NT2/D1 (cell line): Measurements from ENCODE around the gene DSCAM.

Source experiments
- DNase-seq: peaks from one replicate; pipeline ENCODE4 v3.0.0-alpha.2; 2011; ENCODE audit warnings: low read depth, low spot score
- H3K27me3 ChIP-seq: 2 replicates; pipeline ENCODE4 v1.6.0; 2011; ENCODE audit warnings: mild to moderate bottlenecking; ENCODE audit not compliant: insufficient read length, insufficient read depth
- H3K36me3 ChIP-seq: 2 replicates; pipeline ENCODE4 v1.6.1; 2011; ENCODE audit warnings: mild to moderate bottlenecking, low read length, mixed read lengths; ENCODE audit not compliant: insufficient read depth, insufficient read length
- H3K4me1 ChIP-seq: 2 replicates; pipeline ENCODE4 v1.5.1; 2011; ENCODE audit not compliant: insufficient read depth, insufficient read length
- H3K4me3 ChIP-seq: 2 replicates; pipeline ENCODE4 v1.5.1; 2011; ENCODE audit warnings: low read depth; ENCODE audit not compliant: insufficient read length
- H3K9ac ChIP-seq: 2 replicates; pipeline ENCODE4 v1.6.0; 2011; ENCODE audit warnings: low read depth; ENCODE audit not compliant: insufficient read length
- H3K9me3 ChIP-seq: 2 replicates; pipeline ENCODE4 v1.5.1; 2011; ENCODE audit warnings: mild to moderate bottlenecking, low read length; ENCODE audit not compliant: insufficient read depth
- SUZ12 ChIP-seq: IDR thresholded peaks from 2 replicates; pipeline ENCODE4 v1.6.1; 2011; ENCODE audit not compliant: insufficient read length, insufficient read depth; ENCODE audit errors: extremely low read depth
- YY1 ChIP-seq: IDR thresholded peaks from 2 replicates; pipeline ENCODE4 v1.6.1; 2011; ENCODE audit not compliant: insufficient read length, insufficient read depth
- ZNF274 ChIP-seq: IDR thresholded peaks from 2 replicates; pipeline ENCODE4 v1.6.1; 2011; ENCODE audit warnings: mild to moderate bottlenecking, low read depth, low read length

Gene DSCAM

GRCh38 chr21:40372506-40372905, 474.5 kb downstream of the DSCAM start:
- no peak overlapping the region for H3K4me3 ChIP-seq
- no peaks in the 10 kb centered on the region for H3K36me3 ChIP-seq
- TF ChIP-seq SUZ12 (no peak), ZNF274 (no peak), YY1 (no peak)
- H3K9ac ChIP-seq: no peak overlapping the region
- no peaks in the 10 kb centered on the region for H3K27me3 ChIP-seq
- H3K9me3 ChIP-seq: 0 out of 2 replicates have a peak, but pooled peaks cover 9% of the 10 kb centered on the region
- no peaks in the 10 kb centered on the region for H3K4me1 ChIP-seq
- DNase-seq: no peak

- Histone ChIP-seq H3K36me3 (no peaks in the 10 kb centered on the region), H3K4me1 (no peaks in the 10 kb centered on the region), H3K9ac (no peak overlapping the region), H3K27me3 (no peaks in the 10 kb centered on the region), H3K4me3 (no peak overlapping the region), H3K9me3 (0 out of 2 replicates have a peak, but pooled peaks cover 9% of the 10 kb centered on the region)
- DNase-seq: no peak
- TF ChIP-seq ZNF274 (no peak), YY1 (no peak), SUZ12 (no peak)
Measured at GRCh38 chr21:40371329-40371728, 475.6 kb downstream of the DSCAM start.

DNA sequence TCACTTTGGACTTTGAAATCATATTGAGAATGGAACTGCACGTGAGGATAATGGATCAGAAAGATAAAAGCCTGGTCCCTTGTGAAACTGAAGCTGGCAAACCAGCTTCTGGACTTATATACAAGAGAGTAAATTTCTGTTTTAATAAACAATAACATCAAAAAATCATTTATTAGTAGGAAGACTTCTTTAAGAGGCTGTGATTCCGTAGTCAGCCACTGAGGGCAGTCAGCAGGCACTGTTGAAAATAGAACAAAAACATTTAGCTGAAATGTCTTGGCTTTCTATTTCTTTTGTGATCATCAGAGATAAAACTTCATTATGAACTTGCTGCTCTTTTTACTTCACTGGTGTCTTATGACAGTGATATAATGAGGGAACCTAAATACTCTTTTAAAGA, 490.3 kb downstream of the DSCAM start:
- TF ChIP-seq ZNF274 (no peak), YY1 (no peak), SUZ12 (no peak)
- no peak overlapping the region for H3K9ac ChIP-seq
- H3K36me3 ChIP-seq: no peaks in the 10 kb centered on the region
- H3K4me3 ChIP-seq: no peak overlapping the region
- no peaks in the 10 kb centered on the region for H3K9me3 ChIP-seq
- H3K27me3 ChIP-seq: no peaks in the 10 kb centered on the region
- no peak for DNase-seq
- no peaks in the 10 kb centered on the region for H3K4me1 ChIP-seq

- Histone ChIP-seq H3K4me1 (no peaks in the 10 kb centered on the region), H3K27me3 (no peaks in the 10 kb centered on the region), H3K36me3 (no peaks in the 10 kb centered on the region), H3K4me3 (no peak overlapping the region), H3K9me3 (no peaks in the 10 kb centered on the region), H3K9ac (no peak overlapping the region)
- DNase-seq: no peak
- no peak for TF ChIP-seq YY1
- TF ChIP-seq SUZ12: no peak
- no peak for TF ChIP-seq ZNF274
Measured at GRCh38 chr21:40355076-40355475, 491.9 kb downstream of the DSCAM start.

GRCh38 chr21:40351006-40351405, 496.0 kb downstream of the DSCAM start:
- Histone ChIP-seq H3K4me3 (no peak overlapping the region), H3K9ac (no peak overlapping the region), H3K36me3 (no peaks in the 10 kb centered on the region), H3K27me3 (no peaks in the 10 kb centered on the region), H3K4me1 (no peaks in the 10 kb centered on the region), H3K9me3 (no peaks in the 10 kb centered on the region)
- TF ChIP-seq YY1 (no peak), ZNF274 (no peak), SUZ12 (no peak)
- DNase-seq: no peak

GRCh38 chr21:40349591-40349990, 497.4 kb downstream of the DSCAM start:
- no peaks in the 10 kb centered on the region for H3K27me3 ChIP-seq
- H3K4me1 ChIP-seq: no peaks in the 10 kb centered on the region
- no peak for TF ChIP-seq SUZ12
- no peak for TF ChIP-seq YY1
- TF ChIP-seq ZNF274: no peak
- H3K4me3 ChIP-seq: no peak overlapping the region
- H3K36me3 ChIP-seq: no peaks in the 10 kb centered on the region
- no peak overlapping the region for H3K9ac ChIP-seq
- H3K9me3 ChIP-seq: no peaks in the 10 kb centered on the region
- DNase-seq: no peak

DNA sequence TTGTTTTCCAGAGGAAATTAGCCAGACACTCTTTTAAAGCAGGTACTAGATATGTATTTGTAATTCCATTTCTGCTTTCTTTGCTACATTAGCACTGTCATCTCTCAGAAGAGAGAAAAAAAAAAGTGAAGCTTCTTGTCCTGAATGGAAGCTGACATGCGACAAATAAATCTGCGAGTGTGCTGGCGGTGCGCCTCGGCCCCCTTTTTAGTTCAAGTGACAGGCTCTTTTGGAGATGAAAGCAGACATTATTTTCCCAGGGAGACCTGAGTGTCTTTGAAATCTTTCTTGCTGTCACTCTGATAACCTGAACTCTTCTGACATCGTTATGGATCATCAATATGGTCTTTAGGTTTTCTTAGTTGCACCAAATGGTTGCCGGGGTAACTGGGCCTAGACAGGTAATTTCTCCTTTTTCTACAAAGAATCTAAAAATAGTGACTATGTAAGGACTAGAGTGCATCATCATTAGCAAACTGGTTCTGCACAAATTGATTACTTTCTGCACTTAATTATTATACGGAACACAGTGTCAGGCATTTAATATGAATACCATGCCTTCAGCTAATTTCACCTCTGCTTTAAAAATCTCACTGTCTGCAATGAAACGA, 501.1 kb downstream of the DSCAM start:
- TF ChIP-seq SUZ12 (no peak), ZNF274 (no peak), YY1 (no peak)
- DNase-seq: no peak
- H3K4me1 ChIP-seq: peaks cover 3% of the 10 kb centered on the region
- H3K9ac ChIP-seq: no peak overlapping the region
- no peak overlapping the region for H3K4me3 ChIP-seq
- H3K36me3 ChIP-seq: no peaks in the 10 kb centered on the region
- no peaks in the 10 kb centered on the region for H3K9me3 ChIP-seq
- no peaks in the 10 kb centered on the region for H3K27me3 ChIP-seq
